Spleen (tissue), 7 donors: ENCODE results near the gene PGAM2.

ENCODE experiments used
- CTCF ChIP-seq, 11 experiments: fragments of 200-600 bp in 7 of 11; fragments of 450-650 bp in 4 of 11; sonication (generic) in 4 of 11; IDR thresholded peaks in 8 of 11; conservative IDR thresholded peaks in 3 of 11; 1 replicate in 7 of 11; 2 replicates in 4 of 11; pipeline versions ENCODE4 v1.4.0 to v1.8.0; 2016 to 2021; ENCODE audit warnings: antibody characterized with exemption in 11 of 11, inconsistent platforms in 4 of 11, mild to moderate bottlenecking in 1 of 11
- POLR2AphosphoS5 ChIP-seq, 3 donors: sonication (generic); formaldehyde crosslinking; IDR thresholded peaks; one replicate each; pipeline ENCODE4 v1.5.1; 2017; ENCODE audit warnings: antibody characterized with exemption in 3 of 3
- donor health status: DM: no; HTN: no; CAD: no; lungs with moderate emphysema.
- donor health status: DM: no; HTN: no; CAD: no.
- donor health status: DM: no; HTN: no; CAD: no.

- TF ChIP-seq CTCF (IDR thresholded peaks at IDR 0.05 in 8 of 11, conservative IDR thresholded peaks at IDR 0.05 in 3 of 11) (no peak), POLR2AphosphoS5 (IDR thresholded peaks at IDR 0.05) (peak in 1 of 3 donors; percentile 7)
Observed at GRCh38 chr7:44061645-44062179, 3.7 kb downstream of the PGAM2 start.
